Liver (tissue), 9 donors: ENCODE measurements around the gene ANKMY1. TPM values are rescaled to one million over a fixed set of nuclear protein-coding genes. Genes with fewer than 3 reads are reported as not detected.

ENCODE experiments used
- DNase-seq: peaks from one replicate; pipeline ENCODE4 v3.0.0-alpha.2; 2017; ENCODE audit warnings: low spot score
- H3K27ac ChIP-seq, 2 donors: one replicate each; pipeline ENCODE4 v1.7.0; 2013; ENCODE audit warnings: inconsistent platforms in 2 of 2, low read length in 2 of 2, control low read depth in 1 of 2, low read depth in 1 of 2, mild to moderate bottlenecking in 1 of 2
- H3K27me3 ChIP-seq, 4 donors: one replicate each; pipeline versions ENCODE4 v1.6.1 to v1.7.0; 2013; ENCODE audit warnings: low read length in 3 of 4, inconsistent platforms in 1 of 4, mild to moderate bottlenecking in 1 of 4, moderate library complexity in 1 of 4; ENCODE audit not compliant: control insufficient read depth in 4 of 4, insufficient read depth in 4 of 4
- H3K36me3 ChIP-seq, 4 donors: one replicate each; pipeline versions ENCODE4 v1.6.1 to v1.7.0; 2013; ENCODE audit warnings: low read length in 3 of 4, mild to moderate bottlenecking in 3 of 4, low read depth in 1 of 4, moderate library complexity in 1 of 4; ENCODE audit not compliant: control insufficient read depth in 4 of 4, insufficient read depth in 3 of 4
- H3K4me1 ChIP-seq, 4 donors: one replicate each; pipeline versions ENCODE4 v1.6.1 to v1.7.0; 2013; ENCODE audit warnings: low read length in 3 of 4, mild to moderate bottlenecking in 3 of 4, moderate library complexity in 1 of 4; ENCODE audit not compliant: control insufficient read depth in 4 of 4, insufficient read depth in 4 of 4
- H3K4me3 ChIP-seq, 3 donors: one replicate each; pipeline versions ENCODE4 v1.6.1 to v1.7.0; 2013; ENCODE audit warnings: low read length in 3 of 3, control low read depth in 1 of 3, low read depth in 1 of 3, mild to moderate bottlenecking in 1 of 3
- H3K9ac ChIP-seq, 2 donors: one replicate each; pipeline ENCODE4 v1.7.0; 2013; ENCODE audit warnings: low read length in 2 of 2, mild to moderate bottlenecking in 2 of 2, moderate library complexity in 2 of 2, control low read depth in 1 of 2, low read depth in 1 of 2
- H3K9me3 ChIP-seq, 4 donors: one replicate each; pipeline versions ENCODE4 v1.6.1 to v1.7.0; 2013; ENCODE audit warnings: low read length in 3 of 4; ENCODE audit not compliant: control insufficient read depth in 4 of 4
- ATF3 ChIP-seq: IDR thresholded peaks from 2 replicates; pipeline ENCODE4 v1.6.1; 2016; ENCODE audit warnings: antibody characterized with exemption
- EGR1 ChIP-seq, 2 donors: IDR thresholded peaks; 2 replicates each; pipeline ENCODE4 v1.6.1; 2016 to 2018; ENCODE audit warnings: antibody characterized with exemption in 2 of 2, low read depth in 2 of 2
- FOXA1 ChIP-seq: IDR thresholded peaks from 2 replicates; pipeline ENCODE4 v1.6.1; 2016; ENCODE audit warnings: antibody characterized with exemption
- FOXA2 ChIP-seq: IDR thresholded peaks from 2 replicates; pipeline ENCODE4 v1.6.1; 2016; ENCODE audit warnings: antibody characterized with exemption
- GABPA ChIP-seq, 2 donors: IDR thresholded peaks in 1 of 2; conservative IDR thresholded peaks in 1 of 2; 2 replicates each; pipeline ENCODE4 v1.6.1; 2016; ENCODE audit warnings: antibody characterized with exemption in 2 of 2, mild to moderate bottlenecking in 1 of 2, moderate library complexity in 1 of 2
- HNF4A ChIP-seq, 2 donors: conservative IDR thresholded peaks; 2 replicates each; pipeline ENCODE4 v1.6.1; 2016; ENCODE audit warnings: antibody characterized with exemption in 2 of 2, mild to moderate bottlenecking in 2 of 2
- HNF4G ChIP-seq: IDR thresholded peaks from 2 replicates; pipeline ENCODE4 v1.6.1; 2016; ENCODE audit warnings: antibody characterized with exemption
- JUND ChIP-seq, 2 donors: IDR thresholded peaks; 2 replicates each; pipeline ENCODE4 v1.6.1; 2016; ENCODE audit warnings: antibody characterized with exemption in 2 of 2
- NR2F2 ChIP-seq: IDR thresholded peaks from 2 replicates; pipeline ENCODE4 v1.6.1; 2016; ENCODE audit warnings: antibody characterized with exemption
- RAD21 ChIP-seq, 2 donors: IDR thresholded peaks; 2 replicates each; pipeline ENCODE4 v1.6.1; 2016; ENCODE audit warnings: antibody characterized with exemption in 2 of 2, mild to moderate bottlenecking in 2 of 2
- RXRA ChIP-seq, 2 donors: IDR thresholded peaks; 2 replicates each; pipeline ENCODE4 v1.6.1; 2017 to 2018; ENCODE audit warnings: antibody characterized with exemption in 2 of 2, mild to moderate bottlenecking in 1 of 2
- SP1 ChIP-seq: IDR thresholded peaks from 2 replicates; pipeline ENCODE4 v1.6.1; 2018; ENCODE audit warnings: antibody characterized with exemption, mild to moderate bottlenecking
- TAF1 ChIP-seq: conservative IDR thresholded peaks from 2 replicates; pipeline ENCODE4 v1.6.1; 2016; ENCODE audit warnings: antibody characterized with exemption, mild to moderate bottlenecking
- YY1 ChIP-seq: IDR thresholded peaks from 2 replicates; pipeline ENCODE4 v1.6.1; 2016; ENCODE audit warnings: antibody characterized with exemption, mild to moderate bottlenecking
- WGBS: extraction: QIAGEN DNeasy Blood & Tissue Kit; methylation state at CpG from one replicate; pipeline ENCODE4 v1.1.7; 2013; 5-methylcytosine and 5-hydroxymethylcytosine counted together
- polyA plus RNA-seq, 2 donors: library from polyadenylated mRNA; stranded (reverse) in 1 of 2; unstranded in 1 of 2; fragments of 200-250 nt in 1 of 2; fragments of >200 nt in 1 of 2; fragmentation: Nextera tagmentation in 1 of 2; extraction: Ambion mirVana in 1 of 2; gene quantifications; one replicate each; pipeline versions ENCODE4 v1.2.1 to v1.2.3, GENCODE V29; 2013 to 2015
- total RNA-seq, 2 donors: library from RNA; depleted of rRNA; stranded (reverse); fragments of >200 nt; gene quantifications; one replicate each; pipeline ENCODE4 v1.2.3, GENCODE V29; 2014
- TF ChIP-seq, protein P1 (sequence below): IDR thresholded peaks from 2 replicates; pipeline ENCODE4 v1.6.1; 2016; ENCODE audit warnings: antibody characterized with exemption
- TF ChIP-seq, protein P2 (sequence below): fragments of 150-350 bp; IDR thresholded peaks from 2 replicates; pipeline ENCODE4 v1.5.1; 2017; ENCODE audit warnings: improper control_type of control experiment, low read depth, low read length; ENCODE audit not compliant: missing input control
- TF ChIP-seq, protein P3 (sequence below): IDR thresholded peaks from 2 replicates; pipeline ENCODE4 v1.6.1; 2016; ENCODE audit warnings: antibody characterized with exemption, mild to moderate bottlenecking
- TF ChIP-seq, protein P4 (sequence below): IDR thresholded peaks from 2 replicates; pipeline ENCODE4 v1.6.1; 2016; ENCODE audit warnings: antibody characterized with exemption
- donor health status: healthy.
- donor health status: healthy.
- donor health status: healthy.
- donor health status: healthy.
- donor health status: healthy.

The ANKMY1 gene
- total and polyA plus RNA-seq, 4 donors: 2.5 to 12.8 (median 4.2) TPM

GRCh38 chr2:240441326-240441992 lies 116.3 kb downstream of the ANKMY1 start:
- Histone ChIP-seq H3K9ac (no peak overlapping the region), H3K4me1 (peaks cover 7 to 24% (median 15%) of the 10 kb centered on the region in 4 donors), H3K9me3 (no peaks in the 10 kb centered on the region), H3K36me3 (no peaks in the 10 kb centered on the region), H3K27ac (no peak overlapping the region), H3K27me3 (no peaks in the 10 kb centered on the region), H3K4me3 (no peak overlapping the region)
- DNase-seq: no peak
- 94% methylated on average over 27 of the region's 27 CpGs for WGBS
- TF ChIP-seq, protein P1, sequence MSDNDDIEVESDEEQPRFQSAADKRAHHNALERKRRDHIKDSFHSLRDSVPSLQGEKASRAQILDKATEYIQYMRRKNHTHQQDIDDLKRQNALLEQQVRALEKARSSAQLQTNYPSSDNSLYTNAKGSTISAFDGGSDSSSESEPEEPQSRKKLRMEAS: no peak
- no peak for TF ChIP-seq HNF4G
- TF ChIP-seq FOXA2: no peak
- TF ChIP-seq NR2F2: no peak
- TF ChIP-seq GABPA (IDR thresholded peaks at IDR 0.05 in 1 of 2, conservative IDR thresholded peaks at IDR 0.05 in 1 of 2): no peak
- no peak for TF ChIP-seq EGR1 (IDR thresholded peaks at IDR 0.05; ENCODE audit: low read depth in 2 of 2)
- no peak for TF ChIP-seq RXRA (IDR thresholded peaks at IDR 0.05)
- TF ChIP-seq, protein P2, sequence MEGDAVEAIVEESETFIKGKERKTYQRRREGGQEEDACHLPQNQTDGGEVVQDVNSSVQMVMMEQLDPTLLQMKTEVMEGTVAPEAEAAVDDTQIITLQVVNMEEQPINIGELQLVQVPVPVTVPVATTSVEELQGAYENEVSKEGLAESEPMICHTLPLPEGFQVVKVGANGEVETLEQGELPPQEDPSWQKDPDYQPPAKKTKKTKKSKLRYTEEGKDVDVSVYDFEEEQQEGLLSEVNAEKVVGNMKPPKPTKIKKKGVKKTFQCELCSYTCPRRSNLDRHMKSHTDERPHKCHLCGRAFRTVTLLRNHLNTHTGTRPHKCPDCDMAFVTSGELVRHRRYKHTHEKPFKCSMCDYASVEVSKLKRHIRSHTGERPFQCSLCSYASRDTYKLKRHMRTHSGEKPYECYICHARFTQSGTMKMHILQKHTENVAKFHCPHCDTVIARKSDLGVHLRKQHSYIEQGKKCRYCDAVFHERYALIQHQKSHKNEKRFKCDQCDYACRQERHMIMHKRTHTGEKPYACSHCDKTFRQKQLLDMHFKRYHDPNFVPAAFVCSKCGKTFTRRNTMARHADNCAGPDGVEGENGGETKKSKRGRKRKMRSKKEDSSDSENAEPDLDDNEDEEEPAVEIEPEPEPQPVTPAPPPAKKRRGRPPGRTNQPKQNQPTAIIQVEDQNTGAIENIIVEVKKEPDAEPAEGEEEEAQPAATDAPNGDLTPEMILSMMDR: no peak
- TF ChIP-seq JUND (IDR thresholded peaks at IDR 0.05): no peak
- TF ChIP-seq, protein P3, sequence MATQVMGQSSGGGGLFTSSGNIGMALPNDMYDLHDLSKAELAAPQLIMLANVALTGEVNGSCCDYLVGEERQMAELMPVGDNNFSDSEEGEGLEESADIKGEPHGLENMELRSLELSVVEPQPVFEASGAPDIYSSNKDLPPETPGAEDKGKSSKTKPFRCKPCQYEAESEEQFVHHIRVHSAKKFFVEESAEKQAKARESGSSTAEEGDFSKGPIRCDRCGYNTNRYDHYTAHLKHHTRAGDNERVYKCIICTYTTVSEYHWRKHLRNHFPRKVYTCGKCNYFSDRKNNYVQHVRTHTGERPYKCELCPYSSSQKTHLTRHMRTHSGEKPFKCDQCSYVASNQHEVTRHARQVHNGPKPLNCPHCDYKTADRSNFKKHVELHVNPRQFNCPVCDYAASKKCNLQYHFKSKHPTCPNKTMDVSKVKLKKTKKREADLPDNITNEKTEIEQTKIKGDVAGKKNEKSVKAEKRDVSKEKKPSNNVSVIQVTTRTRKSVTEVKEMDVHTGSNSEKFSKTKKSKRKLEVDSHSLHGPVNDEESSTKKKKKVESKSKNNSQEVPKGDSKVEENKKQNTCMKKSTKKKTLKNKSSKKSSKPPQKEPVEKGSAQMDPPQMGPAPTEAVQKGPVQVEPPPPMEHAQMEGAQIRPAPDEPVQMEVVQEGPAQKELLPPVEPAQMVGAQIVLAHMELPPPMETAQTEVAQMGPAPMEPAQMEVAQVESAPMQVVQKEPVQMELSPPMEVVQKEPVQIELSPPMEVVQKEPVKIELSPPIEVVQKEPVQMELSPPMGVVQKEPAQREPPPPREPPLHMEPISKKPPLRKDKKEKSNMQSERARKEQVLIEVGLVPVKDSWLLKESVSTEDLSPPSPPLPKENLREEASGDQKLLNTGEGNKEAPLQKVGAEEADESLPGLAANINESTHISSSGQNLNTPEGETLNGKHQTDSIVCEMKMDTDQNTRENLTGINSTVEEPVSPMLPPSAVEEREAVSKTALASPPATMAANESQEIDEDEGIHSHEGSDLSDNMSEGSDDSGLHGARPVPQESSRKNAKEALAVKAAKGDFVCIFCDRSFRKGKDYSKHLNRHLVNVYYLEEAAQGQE: no peak
- no peak for TF ChIP-seq TAF1
- TF ChIP-seq FOXA1: no peak
- no peak for TF ChIP-seq RAD21 (IDR thresholded peaks at IDR 0.05)
- no peak for TF ChIP-seq ATF3
- TF ChIP-seq SP1: no peak
- TF ChIP-seq, protein P4, sequence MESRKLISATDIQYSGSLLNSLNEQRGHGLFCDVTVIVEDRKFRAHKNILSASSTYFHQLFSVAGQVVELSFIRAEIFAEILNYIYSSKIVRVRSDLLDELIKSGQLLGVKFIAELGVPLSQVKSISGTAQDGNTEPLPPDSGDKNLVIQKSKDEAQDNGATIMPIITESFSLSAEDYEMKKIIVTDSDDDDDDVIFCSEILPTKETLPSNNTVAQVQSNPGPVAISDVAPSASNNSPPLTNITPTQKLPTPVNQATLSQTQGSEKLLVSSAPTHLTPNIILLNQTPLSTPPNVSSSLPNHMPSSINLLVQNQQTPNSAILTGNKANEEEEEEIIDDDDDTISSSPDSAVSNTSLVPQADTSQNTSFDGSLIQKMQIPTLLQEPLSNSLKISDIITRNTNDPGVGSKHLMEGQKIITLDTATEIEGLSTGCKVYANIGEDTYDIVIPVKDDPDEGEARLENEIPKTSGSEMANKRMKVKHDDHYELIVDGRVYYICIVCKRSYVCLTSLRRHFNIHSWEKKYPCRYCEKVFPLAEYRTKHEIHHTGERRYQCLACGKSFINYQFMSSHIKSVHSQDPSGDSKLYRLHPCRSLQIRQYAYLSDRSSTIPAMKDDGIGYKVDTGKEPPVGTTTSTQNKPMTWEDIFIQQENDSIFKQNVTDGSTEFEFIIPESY: no peak
- TF ChIP-seq YY1: no peak
- TF ChIP-seq HNF4A (conservative IDR thresholded peaks at IDR 0.05): no peak
